ENCODE data around the gene RGSL1.

Gene RGSL1

DNA sequence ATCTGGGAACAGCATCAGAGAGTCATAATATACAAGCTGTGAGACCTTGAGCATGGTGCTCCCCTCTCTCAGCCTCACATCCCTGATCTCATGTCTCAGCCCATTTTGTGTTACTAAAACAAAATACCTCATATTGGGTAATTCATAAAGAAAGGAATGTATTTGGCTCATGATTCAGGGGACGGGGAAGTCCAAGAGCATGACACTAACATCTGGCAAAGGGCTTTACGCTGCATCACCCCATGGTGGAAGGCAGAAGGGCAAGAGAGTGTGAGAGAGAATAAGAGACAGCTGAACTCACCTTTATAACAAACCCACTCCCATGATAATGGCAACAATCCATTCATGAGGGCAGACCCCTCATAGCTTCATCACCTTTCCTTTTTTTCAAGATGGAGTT lies 102.6 kb downstream of the RGSL1 start:
- DNase-seq: no peak

- no peak for DNase-seq
These were observed 105.5 kb downstream of the RGSL1 start for GRCh38 chr1:182555493-182555892.

GRCh38 chr1:182556279-182556678 lies 106.3 kb downstream of the RGSL1 start:
- peak; percentile 91 for DNase-seq

GRCh38 chr1:182560392-182560984 lies 110.5 kb downstream of the RGSL1 start:
- DNase-seq: no peak

DNA sequence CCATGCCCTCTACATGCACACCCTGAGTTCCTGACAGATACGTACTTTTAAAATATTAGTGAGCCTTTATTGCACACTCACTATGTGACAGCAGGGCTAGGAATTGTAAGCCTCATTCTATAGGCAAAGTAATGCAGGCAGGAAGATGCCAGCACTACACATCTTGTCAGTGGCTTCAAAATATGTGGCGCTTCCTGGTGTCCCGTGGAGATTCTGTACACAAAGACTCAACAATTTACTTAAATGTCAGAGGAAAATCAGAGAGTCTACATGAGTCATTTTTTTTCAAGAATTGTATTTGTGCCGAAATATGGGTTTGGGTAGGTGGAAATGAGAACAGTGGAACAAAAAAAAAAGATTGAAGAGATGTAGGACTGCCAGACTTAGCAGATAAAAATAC lies 111.5 kb downstream of the RGSL1 start:
- DNase-seq: peak; percentile 31

- no peak for DNase-seq
These were observed 113.1 kb downstream of the RGSL1 start for GRCh38 chr1:182563095-182563494.

DNA sequence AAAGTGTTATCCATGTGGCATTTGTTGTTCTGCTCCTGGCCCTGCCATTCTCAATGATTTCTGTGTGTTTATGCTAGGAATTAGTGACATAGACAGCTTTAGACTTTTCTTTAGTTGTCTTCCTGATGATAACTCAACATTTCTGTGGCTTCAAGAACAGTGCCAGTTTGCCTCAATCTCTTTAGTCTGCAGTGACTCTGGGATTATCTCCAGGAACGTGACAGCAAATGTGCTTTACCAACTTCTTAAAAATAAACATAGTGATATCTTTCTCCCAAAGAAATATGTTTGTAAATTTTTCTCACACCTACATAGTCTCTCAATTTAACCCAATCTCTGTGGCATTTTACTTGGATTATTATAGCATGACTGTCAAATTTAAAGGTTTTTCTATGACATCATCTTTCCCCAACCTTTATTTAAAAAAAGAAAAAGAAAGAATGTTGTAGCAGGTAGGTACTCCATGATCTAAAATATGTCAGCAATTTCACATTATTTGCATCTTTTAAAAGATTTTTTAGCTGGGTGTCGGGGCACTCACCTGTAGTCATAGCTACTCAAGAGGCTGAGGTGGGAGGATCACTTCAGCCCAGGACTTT lies 114.6 kb downstream of the RGSL1 start:
- no peak for DNase-seq

DNA sequence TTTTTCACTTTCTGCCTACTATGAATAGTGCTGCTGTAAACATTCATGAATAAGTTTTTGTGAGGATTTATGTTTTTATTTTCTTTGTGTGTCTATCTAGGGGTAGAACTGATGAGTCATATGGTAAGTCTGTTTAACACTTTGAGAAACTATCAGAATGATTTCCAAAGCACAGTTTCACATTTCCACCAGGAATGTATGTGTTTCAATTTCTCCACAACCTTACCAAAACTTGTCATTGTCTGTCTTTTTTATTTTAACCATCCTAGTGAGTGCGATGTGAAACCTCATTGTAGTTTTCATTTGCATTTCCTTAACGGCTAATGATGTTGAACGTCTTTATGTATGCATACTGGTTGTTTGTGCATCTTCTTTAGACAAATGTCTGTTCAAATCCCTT lies 115.6 kb downstream of the RGSL1 start:
- no peak for DNase-seq

GRCh38 chr1:182567629-182568028 lies 117.7 kb downstream of the RGSL1 start:
- no peak for DNase-seq

DNA sequence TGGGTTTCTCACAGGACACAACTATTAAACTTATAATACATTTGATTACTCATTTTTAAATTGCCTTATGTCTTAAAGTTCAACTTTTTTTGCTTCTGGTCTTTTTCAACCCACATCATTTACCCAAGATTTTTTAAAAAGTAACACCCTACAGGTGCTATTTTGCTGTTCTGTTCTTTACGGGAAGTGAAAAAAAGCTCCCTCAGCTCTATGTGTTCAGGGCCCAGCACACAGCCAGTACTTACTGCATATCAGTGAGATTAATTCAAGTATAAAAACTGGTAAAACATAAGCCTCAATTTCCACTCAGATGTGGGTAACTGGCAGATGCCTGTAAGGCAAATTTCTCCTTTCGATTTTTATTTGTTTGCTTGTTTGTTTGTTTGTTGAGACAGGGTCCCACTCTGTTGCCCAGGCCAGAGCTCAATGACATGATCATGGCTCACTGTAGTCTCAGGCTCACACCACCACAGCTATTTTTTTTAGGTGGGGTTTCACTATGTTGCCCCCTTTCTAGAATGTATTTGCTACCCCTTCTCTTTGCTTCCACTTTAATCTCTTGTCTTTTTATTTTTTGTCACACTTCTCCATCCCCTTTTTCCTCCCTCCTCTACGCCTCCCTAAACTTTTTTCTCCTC lies 118.8 kb downstream of the RGSL1 start:
- no peak for DNase-seq

- no peak for DNase-seq
These were observed 120.1 kb downstream of the RGSL1 start for GRCh38 chr1:182569939-182570610.

GRCh38 chr1:182570611-182570970 lies 120.6 kb downstream of the RGSL1 start:
- no peak for DNase-seq

- DNase-seq: no peak
These were observed 124.2 kb downstream of the RGSL1 start for GRCh38 chr1:182574156-182574555.

DNA sequence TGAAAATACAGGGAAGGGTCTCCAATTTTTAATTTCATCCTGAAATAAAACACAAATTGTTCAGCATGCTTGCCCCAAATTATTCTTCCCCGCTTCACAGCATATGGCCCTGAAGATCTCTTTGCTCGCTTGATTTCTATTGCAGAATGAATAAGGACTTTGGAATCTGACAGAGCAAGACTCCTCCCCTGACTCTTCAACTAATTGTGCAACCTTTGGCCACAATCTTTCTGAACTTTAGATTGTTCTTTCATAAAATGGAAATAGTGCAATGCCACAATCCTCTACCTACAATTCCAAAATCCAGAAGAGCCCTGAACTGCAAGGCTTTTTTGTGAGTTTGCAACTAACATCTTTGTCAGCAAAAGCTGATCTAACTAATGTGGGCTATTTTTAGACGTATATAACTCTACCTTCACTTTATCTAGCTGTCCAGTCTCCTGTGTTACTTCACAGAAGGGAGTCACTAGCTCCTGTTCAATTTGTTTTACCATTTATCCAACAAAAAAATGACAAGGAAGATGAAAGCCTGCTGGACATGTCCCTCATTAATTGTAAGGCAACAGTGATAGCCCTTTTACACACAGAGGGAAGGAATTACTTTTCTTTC lies 125.7 kb downstream of the RGSL1 start:
- DNase-seq: no peak

DNA sequence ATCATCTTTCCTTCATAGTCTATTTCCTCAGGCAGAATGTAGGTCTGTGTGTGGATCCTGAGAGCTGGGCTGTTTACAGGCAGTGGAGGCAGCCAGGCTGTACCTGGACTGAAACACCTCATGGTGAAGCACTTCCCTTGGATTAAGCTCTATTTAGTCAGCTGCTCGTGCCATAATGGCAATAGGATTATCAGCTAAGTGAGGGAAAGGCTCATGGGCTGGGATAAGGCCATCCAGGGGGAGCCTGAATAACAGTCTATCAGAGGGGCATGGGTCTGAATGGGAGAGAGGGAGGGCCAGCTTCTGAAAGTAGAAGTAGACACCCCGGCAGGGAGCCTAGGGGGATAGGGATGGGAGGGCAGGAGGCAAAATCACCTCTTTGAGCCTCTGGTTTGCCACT lies 130.8 kb downstream of the RGSL1 start:
- no peak for DNase-seq

DNA sequence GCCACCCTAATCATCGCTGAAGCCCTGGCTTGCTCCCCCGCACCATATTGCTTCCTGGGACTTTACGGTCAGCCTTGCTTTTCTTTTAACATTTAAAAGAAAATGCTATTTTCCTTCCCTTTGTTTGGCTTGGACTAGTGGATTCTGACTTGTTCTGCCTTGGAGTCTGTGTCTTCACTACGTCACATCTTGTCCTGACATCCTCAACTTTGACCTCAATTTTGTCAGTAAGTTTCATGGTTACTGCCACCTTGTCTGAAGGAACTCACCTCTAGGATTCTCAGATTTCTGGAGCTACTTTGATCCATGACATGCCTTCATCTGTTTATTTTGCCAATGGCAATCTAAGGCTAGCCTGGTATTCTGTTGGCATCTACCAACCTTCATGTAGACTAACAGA lies 134.8 kb downstream of the RGSL1 start:
- no peak for DNase-seq

GRCh38 chr1:182586380-182586779 lies 136.4 kb downstream of the RGSL1 start:
- no peak for DNase-seq

DNA sequence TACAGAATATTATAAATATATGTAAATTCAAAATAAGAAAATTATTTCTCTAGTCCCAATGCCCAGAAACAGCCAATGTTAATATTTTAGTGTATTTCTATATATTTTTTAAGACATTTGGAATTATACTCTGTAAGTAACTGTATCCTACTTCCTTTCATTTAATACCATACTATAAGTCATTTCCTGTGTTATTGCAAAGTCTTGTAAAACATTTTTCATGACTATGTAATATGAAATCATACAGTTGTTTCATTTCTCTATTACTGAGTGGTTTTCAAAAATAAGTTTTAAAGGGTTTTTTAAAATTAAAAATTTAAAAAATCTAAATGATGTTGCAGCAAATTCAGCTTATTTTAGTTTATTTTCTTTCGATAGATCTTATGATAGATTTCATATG lies 137.1 kb downstream of the RGSL1 start:
- DNase-seq: no peak

DNA sequence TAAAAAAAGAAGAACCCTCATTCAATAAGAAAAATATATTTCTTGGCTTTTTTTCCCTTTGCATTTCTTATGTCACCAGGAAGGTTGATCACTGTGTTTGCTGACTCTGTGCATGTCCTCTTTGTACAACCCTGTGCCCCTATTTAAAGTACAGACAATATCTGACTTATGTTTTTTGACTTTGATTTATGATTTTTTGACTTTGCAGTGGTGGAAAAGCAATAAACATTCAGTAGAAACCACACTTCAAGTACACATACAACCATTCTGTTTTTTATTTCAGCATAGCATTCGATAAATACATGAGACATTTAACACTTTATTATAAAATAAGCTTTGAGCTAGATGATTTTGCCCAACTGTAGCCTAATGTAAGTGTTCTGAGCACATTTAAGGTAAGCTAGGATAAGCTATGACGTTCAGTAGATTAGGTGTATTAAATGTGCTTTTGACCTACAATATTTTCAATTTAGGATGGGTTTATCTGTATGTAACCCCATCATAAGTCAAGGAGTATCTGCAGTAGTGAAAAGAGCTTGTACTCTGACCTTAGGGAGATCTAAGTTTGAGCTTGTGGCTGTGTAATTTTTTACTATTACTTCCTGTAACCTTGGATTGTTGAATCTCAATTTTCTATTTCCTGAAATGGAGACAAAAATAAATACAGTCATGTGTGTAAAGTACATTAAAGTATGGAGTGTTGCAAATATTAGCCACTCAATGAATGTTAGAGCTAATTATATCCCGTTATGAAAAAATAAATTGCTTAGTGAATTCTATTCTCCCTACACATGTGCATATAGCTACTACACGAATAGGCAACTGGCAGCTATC lies 137.9 kb downstream of the RGSL1 start:
- DNase-seq: no peak

DNA sequence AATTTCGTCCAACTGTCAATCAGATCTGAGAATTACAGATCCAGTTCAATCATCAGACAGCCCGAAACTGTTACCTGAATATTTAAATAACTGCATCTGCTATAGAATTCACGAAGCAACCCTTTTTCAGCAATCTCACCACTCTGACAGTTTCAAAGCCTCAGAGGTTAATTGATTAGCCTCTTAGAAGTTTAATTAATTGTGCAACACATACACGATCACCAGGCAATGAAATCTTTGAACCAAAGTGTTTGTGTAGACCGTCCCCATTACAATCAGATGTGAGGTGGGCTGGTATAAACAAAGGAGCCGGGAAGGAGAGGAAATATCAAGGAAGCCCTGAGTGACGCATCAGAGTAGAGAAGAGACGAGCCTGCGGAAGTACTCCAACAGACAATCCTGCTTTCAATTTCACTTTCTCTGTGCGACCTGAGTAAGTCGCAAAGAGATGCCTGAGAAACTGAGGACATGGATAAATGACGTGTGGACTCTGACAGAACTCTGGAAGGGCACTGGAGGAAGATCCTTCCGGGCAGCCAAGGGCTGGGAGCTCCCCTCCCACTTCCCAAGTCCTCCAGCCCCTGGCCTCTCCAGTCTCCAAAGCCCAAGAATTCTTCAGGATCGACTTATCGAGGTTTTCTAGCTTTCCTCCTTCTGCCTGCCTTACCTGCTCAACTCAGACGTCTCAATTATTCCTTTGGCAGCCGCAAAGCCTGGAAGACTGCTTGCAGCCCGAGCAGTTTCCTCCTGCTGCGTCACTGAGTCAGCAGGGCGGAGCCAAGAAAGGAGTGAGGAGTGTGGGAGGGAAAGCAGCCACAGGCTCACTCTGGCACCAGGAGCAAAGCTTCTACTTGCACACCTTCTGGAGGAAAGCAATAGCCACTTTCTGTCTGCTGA lies 138.8 kb downstream of the RGSL1 start, which contains the start of gene RNASEL:
RNASEL (minus strand) TSS at position 757 of the 897 bp plus-strand sequence. CDS start 2,450 bp downstream, outside the sequence.
- DNase-seq: peak; percentile 78

DNA sequence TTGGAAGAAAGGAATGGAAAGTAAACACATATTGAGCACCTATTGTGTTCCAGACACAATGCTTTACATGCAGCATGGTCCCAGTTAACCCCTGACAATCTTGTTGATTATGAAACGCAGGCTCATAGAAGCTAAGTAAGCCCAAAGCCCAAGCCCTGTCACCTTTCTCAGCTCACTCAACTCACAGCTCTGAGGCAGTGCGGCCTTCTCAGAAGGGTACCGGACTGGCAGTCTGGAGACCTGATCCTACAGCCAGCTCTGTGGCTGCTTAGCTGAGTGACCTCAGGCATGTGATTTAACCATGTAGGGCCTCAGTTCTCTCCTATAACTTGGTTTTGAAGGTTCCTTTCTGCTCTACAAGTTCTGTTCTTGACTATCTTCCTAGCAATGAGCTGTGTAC lies 139.6 kb downstream of the RGSL1 start:
- DNase-seq: no peak

DNA sequence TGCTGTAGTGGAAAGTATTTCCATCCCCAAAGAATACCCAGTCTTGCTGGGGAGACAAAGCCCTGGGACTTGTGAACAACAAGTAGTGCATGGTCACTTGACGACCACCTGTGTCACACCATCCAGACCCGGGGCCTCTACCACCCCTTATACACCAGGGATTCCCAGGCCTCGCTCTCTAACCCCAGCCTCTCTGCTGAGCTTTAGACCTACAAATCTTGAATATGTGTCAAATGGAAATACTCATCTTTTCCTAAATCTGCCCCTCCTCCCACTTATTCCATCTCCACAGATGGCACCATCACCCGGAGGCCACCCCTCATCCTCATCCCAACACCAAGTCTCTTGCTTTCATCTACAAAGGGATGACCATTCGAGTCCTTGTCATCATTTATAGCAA lies 140.0 kb downstream of the RGSL1 start:
- DNase-seq: no peak

Measured in NCI-H69 (cell line).